H1 (cell line): ENCODE measurements around the gene MSANTD4. TPM values are rescaled to one million over a fixed set of nuclear protein-coding genes. Genes with fewer than 3 reads are reported as not detected.

ENCODE experiments used
- polyA plus RNA-seq, 7 experiments: library from polyadenylated mRNA; depleted of rRNA in 3 of 7; stranded (reverse) in 5 of 7; unstranded in 2 of 7; fragments of >200 nt in 5 of 7; fragments of 200-250 nt in 2 of 7; gene quantifications; 1 replicate in 5 of 7; 2 replicates in 1 of 7; 4 replicates in 1 of 7; pipeline versions ENCODE4 v1.2.1 to v1.2.3, GENCODE V29; 2011 to 2013; ENCODE audit warnings: missing spikeins in 2 of 7, mixed read lengths in 2 of 7
- small RNA-seq: library from polyadenylated mRNA; stranded (forward); fragments of <200 nt; extraction: miRNeasy Mini kit (QIAGEN cat#:217004); gene quantifications from one replicate; pipeline ENCODE3, GENCODE V24; 2013; ENCODE audit not compliant: insufficient read depth
- total RNA-seq: library from RNA; stranded (reverse); fragmentation: NEBNext Ultra II Directional; extraction: Animal tissue kit (Norgen Biotek cat#: 25700); gene quantifications from 2 replicates; pipeline ENCODE4 v1.2.1, GENCODE V29; 2021

The MSANTD4 gene
- total and polyA plus RNA-seq, 2 of the 8 experiments (the other 6 are each of a cell fraction or from before 2014, with no cell fraction given): 5.1 to 21.9 TPM

Small RNA genes within 50 kb of the gene (small RNA-seq; reads per million reads assigned to genes)
- gene RNU6-277P: not detected

Other genes with a start within 250 kb of the MSANTD4 start
- 4.2 and 6.1 TPM in 2 replicates for gene KBTBD3, start 55.1 kb upstream of the MSANTD4 start, total RNA-seq
- 0.64 and 1.2 TPM in 2 replicates for gene KBTBD3, start 55.1 kb upstream of the MSANTD4 start, polyA plus RNA-seq (2011; rRNA removed)
- gene AASDHPPT, start 55.4 kb upstream of the MSANTD4 start, total RNA-seq: 41.1 and 42.2 TPM in 2 replicates
- 10.9 and 15.7 TPM in 2 replicates for gene AASDHPPT, start 55.4 kb upstream of the MSANTD4 start, polyA plus RNA-seq (2011; rRNA removed)